Type B pancreatic cell (in vitro differentiated cells): ENCODE data around the gene LAMB4. TPM values are rescaled to one million over a fixed set of nuclear protein-coding genes. Genes with fewer than 3 reads are reported as not detected.
A peak's percentile ranks its signal among the peaks of the same experiment; 100 is the strongest.

Source experiments
- DNase-seq: peaks from one replicate; pipeline ENCODE4 v3.0.0; 2021; ENCODE audit warnings: mixed read lengths; ENCODE audit not compliant: unreplicated experiment; ENCODE audit errors: extremely low spot score
- H3K27ac Mint-ChIP-seq: 2 replicates; pipeline ENCODE4 v1.8.0; 2021; ENCODE audit warnings: mild to moderate bottlenecking, mixed read lengths
- H3K27me3 Mint-ChIP-seq: 2 replicates; pipeline ENCODE4 v1.8.0; 2021; ENCODE audit warnings: mixed read lengths
- H3K36me3 Mint-ChIP-seq: 2 replicates; pipeline ENCODE4 v1.8.0; 2021; ENCODE audit warnings: mixed read lengths
- H3K4me1 Mint-ChIP-seq: one replicate; pipeline ENCODE4 v1.8.0; 2021; ENCODE audit warnings: mixed read lengths; ENCODE audit not compliant: unreplicated experiment
- H3K4me3 Mint-ChIP-seq: 2 replicates; pipeline ENCODE4 v1.8.0; 2021; ENCODE audit warnings: mild to moderate bottlenecking, mixed read lengths
- H3K9me3 Mint-ChIP-seq: 2 replicates; pipeline ENCODE4 v1.8.0; 2021; ENCODE audit warnings: mixed read lengths
- total RNA-seq: library from RNA; stranded (reverse); gene quantifications from 2 replicates; pipeline ENCODE4 v1.2.1, GENCODE V29; 2021; ENCODE audit warnings: low replicate concordance
- TF ChIP-seq, protein P1 (sequence below): fragments of 200-600 bp; sonication (generic); conservative IDR thresholded peaks from 2 replicates; pipeline ENCODE4 v1.5.0; 2021; ENCODE audit warnings: antibody characterized with exemption, mild to moderate bottlenecking

LAMB4 gene
- total RNA-seq, 1 donor from 2014 or later, result 1.3 TPM

DNA sequence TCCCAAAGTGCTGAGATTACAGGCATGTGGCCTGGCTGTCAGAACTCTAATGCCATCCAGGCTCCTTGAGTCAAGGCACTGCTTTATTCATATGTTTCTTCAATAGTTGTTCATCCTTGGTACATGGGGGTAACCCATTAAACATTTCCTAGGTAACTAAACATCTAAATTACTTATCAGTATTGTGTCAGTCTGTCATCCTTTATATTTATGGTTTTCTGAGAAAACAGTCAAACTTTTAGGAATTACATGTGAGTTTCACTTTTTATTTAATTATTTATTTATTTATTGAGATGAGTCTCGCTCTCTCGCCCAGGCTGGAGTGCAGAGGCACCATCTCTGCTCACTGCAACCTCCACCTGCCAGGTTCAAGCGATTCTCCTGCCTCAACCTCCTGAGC is 81.7 kb downstream of the LAMB4 start:
- Mint-ChIP-seq H3K27me3 (no peaks in the 10 kb centered on the region), H3K4me1 (peaks cover 19% of the 10 kb centered on the region), H3K36me3 (no peaks in the 10 kb centered on the region), H3K27ac (no peak overlapping the region), H3K9me3 (no peaks in the 10 kb centered on the region), H3K4me3 (no peak overlapping the region)
- no peak for DNase-seq
- TF ChIP-seq, protein P1, sequence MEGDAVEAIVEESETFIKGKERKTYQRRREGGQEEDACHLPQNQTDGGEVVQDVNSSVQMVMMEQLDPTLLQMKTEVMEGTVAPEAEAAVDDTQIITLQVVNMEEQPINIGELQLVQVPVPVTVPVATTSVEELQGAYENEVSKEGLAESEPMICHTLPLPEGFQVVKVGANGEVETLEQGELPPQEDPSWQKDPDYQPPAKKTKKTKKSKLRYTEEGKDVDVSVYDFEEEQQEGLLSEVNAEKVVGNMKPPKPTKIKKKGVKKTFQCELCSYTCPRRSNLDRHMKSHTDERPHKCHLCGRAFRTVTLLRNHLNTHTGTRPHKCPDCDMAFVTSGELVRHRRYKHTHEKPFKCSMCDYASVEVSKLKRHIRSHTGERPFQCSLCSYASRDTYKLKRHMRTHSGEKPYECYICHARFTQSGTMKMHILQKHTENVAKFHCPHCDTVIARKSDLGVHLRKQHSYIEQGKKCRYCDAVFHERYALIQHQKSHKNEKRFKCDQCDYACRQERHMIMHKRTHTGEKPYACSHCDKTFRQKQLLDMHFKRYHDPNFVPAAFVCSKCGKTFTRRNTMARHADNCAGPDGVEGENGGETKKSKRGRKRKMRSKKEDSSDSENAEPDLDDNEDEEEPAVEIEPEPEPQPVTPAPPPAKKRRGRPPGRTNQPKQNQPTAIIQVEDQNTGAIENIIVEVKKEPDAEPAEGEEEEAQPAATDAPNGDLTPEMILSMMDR, result no peak

DNA sequence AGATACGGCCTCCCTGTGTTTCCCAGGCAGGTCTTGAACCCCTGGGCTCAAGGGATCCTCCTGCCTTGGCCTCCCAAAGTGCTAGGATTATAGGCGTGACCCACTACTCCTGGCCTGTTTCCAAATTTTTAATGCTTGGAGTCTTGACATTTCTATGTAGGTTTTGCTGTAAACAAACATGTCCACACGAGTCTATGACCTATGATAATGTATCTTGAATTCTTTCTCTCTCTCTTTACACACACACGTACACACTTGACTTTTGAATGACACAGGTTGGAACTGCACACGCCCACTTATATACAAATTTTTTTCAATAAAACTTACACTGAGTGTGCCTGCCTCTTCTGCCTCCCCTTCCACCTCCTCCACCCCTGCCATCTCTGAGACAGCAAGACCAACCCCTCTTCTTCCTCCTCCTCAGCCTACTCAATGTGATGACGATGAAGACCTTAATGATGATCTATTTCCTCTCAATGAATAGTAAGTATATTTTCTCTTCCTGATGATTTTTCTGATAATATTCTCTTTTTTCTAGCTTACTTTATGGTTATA is 83.1 kb downstream of the LAMB4 start:
- no peaks in the 10 kb centered on the region for H3K9me3 Mint-ChIP-seq
- H3K4me1 Mint-ChIP-seq, result peaks cover 12% of the 10 kb centered on the region
- TF ChIP-seq, protein P1, result no peak
- no peaks in the 10 kb centered on the region for H3K36me3 Mint-ChIP-seq
- H3K27me3 Mint-ChIP-seq, result no peaks in the 10 kb centered on the region
- DNase-seq, result no peak
- no peak overlapping the region for H3K4me3 Mint-ChIP-seq
- no peak overlapping the region for H3K27ac Mint-ChIP-seq

DNA sequence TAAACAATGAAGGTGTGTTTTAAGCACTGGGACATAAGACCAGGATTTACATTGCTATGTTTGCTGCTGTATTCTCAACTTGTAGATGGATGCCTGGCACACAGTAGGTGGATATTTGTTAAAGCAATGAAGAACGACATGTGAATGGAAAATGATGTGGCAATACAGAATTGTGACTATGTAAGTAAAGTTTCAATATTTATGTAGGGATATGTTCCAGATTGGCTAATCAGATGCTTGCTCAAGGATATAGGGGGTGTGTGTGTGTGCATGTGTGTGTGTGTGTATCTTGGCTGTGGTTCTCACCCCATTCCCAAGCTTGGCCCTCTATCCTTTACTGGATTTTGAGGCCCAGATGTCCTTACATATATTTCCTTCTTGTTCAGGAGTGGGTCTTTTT is 84.5 kb downstream of the LAMB4 start:
- H3K27me3 Mint-ChIP-seq, result no peaks in the 10 kb centered on the region
- DNase-seq, result no peak
- peak overlapping the region; percentile 6 for H3K27ac Mint-ChIP-seq

DNA sequence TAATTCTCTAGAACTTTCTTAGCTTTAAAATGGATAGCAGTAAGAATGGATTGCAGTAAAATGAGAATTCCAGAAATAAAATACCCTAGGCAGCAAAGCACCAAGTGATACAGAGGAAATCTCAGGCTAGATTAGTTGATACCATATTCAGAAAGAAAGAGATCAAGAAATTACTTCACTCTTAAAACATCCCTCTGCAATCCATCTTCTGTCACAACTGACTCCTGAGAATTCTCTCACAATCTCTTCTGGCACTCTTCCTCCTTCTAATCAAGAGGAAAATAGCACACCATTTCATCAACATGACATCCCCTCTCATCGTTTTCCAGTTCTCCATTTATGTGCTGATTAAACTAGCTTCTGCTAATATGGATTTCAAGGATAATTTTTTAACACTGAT is 85.0 kb downstream of the LAMB4 start:
- Mint-ChIP-seq H3K27me3 (no peaks in the 10 kb centered on the region), H3K4me3 (no peak overlapping the region), H3K9me3 (no peaks in the 10 kb centered on the region), H3K4me1 (peaks cover 12% of the 10 kb centered on the region), H3K27ac (peak overlapping the region; percentile 6), H3K36me3 (no peaks in the 10 kb centered on the region)
- TF ChIP-seq, protein P1, result no peak
- DNase-seq, result no peak

More for the DNA sequence above, 84.5 kb downstream of the LAMB4 start:
- no peak overlapping the region for H3K4me3 Mint-ChIP-seq
- TF ChIP-seq, protein P1, result no peak
- peaks cover 12% of the 10 kb centered on the region for H3K4me1 Mint-ChIP-seq
- H3K9me3 Mint-ChIP-seq, result no peaks in the 10 kb centered on the region
- H3K36me3 Mint-ChIP-seq, result no peaks in the 10 kb centered on the region

DNA sequence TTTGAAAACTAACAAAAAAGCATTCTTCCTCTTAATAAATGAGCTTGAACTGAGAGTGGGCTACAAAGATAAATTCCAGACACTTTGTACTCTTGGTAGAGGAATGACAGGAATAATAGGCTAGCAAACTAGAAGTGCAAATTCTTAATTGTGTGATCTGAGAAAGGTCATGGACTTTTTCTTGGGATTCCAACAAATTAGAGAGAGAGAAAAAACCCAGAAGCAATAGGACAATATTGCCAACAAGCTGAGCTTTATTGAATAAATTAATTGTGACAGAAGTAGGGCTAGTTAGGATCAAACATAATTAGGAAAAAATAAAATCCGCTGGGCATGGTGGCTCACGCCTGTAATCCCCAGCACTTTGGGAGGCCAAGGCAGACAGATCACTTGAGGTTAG is 85.8 kb downstream of the LAMB4 start:
- TF ChIP-seq, protein P1, result no peak

DNA sequence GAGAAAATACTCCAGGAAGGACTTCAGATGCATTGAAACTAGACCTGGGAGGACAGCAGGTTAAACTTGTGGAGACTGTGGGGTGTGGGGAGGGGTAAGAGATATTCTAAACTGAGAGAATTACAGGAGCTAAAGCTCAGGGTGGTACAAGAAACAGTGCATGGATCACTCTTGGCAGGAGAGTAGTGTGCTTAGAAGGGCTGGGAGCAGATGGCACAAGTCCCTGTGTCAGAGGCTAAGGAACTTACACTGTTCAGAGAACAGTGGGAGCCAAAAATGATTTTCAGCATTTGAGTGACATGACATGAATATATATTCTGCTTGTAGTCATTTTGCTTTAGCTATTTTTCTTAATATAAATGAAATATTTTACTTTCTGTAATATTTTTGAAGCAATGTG is 91.2 kb downstream of the LAMB4 start:
- H3K4me3 Mint-ChIP-seq, result no peak overlapping the region
- no peaks in the 10 kb centered on the region for H3K36me3 Mint-ChIP-seq
- no peak overlapping the region for H3K27ac Mint-ChIP-seq
- no peaks in the 10 kb centered on the region for H3K27me3 Mint-ChIP-seq
- H3K4me1 Mint-ChIP-seq, result peaks cover 6% of the 10 kb centered on the region
- H3K9me3 Mint-ChIP-seq, result no peaks in the 10 kb centered on the region
- no peak for DNase-seq
- TF ChIP-seq, protein P1, result no peak

More for the DNA sequence above, 85.8 kb downstream of the LAMB4 start:
- no peak overlapping the region for H3K27ac Mint-ChIP-seq
- no peaks in the 10 kb centered on the region for H3K36me3 Mint-ChIP-seq
- peaks cover 12% of the 10 kb centered on the region for H3K4me1 Mint-ChIP-seq
- no peaks in the 10 kb centered on the region for H3K9me3 Mint-ChIP-seq
- H3K4me3 Mint-ChIP-seq, result no peak overlapping the region
- H3K27me3 Mint-ChIP-seq, result no peaks in the 10 kb centered on the region
- no peak for DNase-seq
